SH-SY5Y (cell line): ENCODE measurements around the gene BTBD6.

Experiments used
- GATA2 ChIP-seq: IDR thresholded peaks from 2 replicates; pipeline ENCODE4 v1.6.1; 2011; ENCODE audit warnings: mild to moderate bottlenecking, low read depth, low read length
- GATA3 ChIP-seq: IDR thresholded peaks from 2 replicates; pipeline ENCODE4 v1.6.1; 2011; ENCODE audit warnings: low read depth, mild to moderate bottlenecking, low read length, moderate library complexity

DNA sequence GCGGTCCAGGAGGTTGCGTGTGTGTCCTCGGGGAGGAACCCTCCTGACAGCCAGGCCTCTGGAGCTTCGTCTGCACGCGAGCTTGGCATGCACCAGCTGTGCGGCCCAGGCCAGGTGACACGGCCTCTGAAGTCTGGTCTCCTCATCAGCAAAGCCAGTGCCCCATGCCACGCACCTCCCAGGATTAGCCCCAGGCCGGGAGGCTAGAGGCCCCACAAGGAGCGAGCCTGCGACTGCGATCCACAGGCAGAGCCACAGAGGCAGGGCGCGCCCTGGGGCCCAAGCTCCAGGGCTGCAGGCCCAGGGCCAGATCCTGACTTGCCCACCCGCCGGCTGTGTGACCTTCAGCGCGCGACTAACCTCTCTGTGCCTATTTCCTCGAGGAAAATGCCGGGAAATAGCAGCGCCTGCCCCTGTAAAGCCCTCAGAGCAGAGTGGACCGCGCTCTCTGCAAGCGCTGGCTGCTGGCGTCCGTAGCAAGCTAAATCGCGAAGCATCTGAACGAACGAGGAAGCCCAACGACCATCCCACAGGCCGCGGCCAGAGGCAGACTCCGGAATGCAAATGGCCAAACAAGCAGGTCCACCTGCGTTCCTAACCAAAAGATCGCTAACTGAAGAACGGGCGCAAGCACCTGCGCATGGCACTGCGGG is 492 bp upstream of the BTBD6 start:
- TF ChIP-seq GATA3 (no peak), GATA2 (no peak)
